Astrocyte (in vitro differentiated cells and primary cell): ENCODE results near the gene PTGER2.

Source experiments
- EZH2 ChIP-seq: IDR thresholded peaks from 2 replicates; pipeline ENCODE4 v1.6.1; 2012; ENCODE audit warnings: mild to moderate bottlenecking, low read length, inconsistent platforms; ENCODE audit not compliant: insufficient read depth
- TF ChIP-seq, protein P1 (sequence below): IDR thresholded peaks from 2 replicates; pipeline ENCODE4 v1.5.1; 2011; ENCODE audit warnings: low read depth, mild to moderate bottlenecking, inconsistent platforms, low read length, moderate library complexity; ENCODE audit not compliant: insufficient read depth

GRCh38 chr14:52369305-52369801 lies 55.2 kb downstream of the PTGER2 start:
- TF ChIP-seq, protein P1, sequence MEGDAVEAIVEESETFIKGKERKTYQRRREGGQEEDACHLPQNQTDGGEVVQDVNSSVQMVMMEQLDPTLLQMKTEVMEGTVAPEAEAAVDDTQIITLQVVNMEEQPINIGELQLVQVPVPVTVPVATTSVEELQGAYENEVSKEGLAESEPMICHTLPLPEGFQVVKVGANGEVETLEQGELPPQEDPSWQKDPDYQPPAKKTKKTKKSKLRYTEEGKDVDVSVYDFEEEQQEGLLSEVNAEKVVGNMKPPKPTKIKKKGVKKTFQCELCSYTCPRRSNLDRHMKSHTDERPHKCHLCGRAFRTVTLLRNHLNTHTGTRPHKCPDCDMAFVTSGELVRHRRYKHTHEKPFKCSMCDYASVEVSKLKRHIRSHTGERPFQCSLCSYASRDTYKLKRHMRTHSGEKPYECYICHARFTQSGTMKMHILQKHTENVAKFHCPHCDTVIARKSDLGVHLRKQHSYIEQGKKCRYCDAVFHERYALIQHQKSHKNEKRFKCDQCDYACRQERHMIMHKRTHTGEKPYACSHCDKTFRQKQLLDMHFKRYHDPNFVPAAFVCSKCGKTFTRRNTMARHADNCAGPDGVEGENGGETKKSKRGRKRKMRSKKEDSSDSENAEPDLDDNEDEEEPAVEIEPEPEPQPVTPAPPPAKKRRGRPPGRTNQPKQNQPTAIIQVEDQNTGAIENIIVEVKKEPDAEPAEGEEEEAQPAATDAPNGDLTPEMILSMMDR: no peak
- TF ChIP-seq EZH2: no peak
